22Rv1 (cell line): ENCODE results near the gene CNN1.

Experiments
- CTCF ChIP-seq: fragments of 450-650 bp; IDR thresholded peaks from 2 replicates; pipeline ENCODE4 v1.5.1; 2017; ENCODE audit warnings: mild to moderate bottlenecking
- ZFX ChIP-seq: fragments of 450-650 bp; IDR thresholded peaks from 2 replicates; pipeline ENCODE4 v1.6.1; 2017; ENCODE audit warnings: antibody characterized with exemption, borderline replicate concordance

- TF ChIP-seq CTCF, result no peak
- TF ChIP-seq ZFX, result no peak
These were observed at the start of gene CNN1 for GRCh38 chr19:11538232-11539036.
